Measurements from ENCODE around the gene PSEN1. TPM values are rescaled to one million over a fixed set of nuclear protein-coding genes. Genes with fewer than 3 reads are reported as not detected.

PSEN1 gene
- total RNA-seq, 1 experiment from 2014 or later, result 55.1 TPM

GRCh38 chr14:73208846-73209245 is 72.5 kb downstream of the PSEN1 start:
- CTCF ChIA-PET, result interaction anchor here (0.8 kb wide), 1 partner anchor 24 kb away, joined by 3 read pairs; no protein-coding TSS in a partner anchor
- H3K27me3 Mint-ChIP-seq (ENCODE audit: insufficient read depth, unreplicated experiment), result no peaks in the 10 kb centered on the region
- H3K27ac Mint-ChIP-seq (ENCODE audit: low read depth, unreplicated experiment), result no peak overlapping the region
- intact Hi-C loops (cut with micrococcal nuclease), result no loop called here
- DNase-seq (ENCODE audit: unreplicated experiment), result no peak
- POLR2A ChIA-PET, result interaction anchor here (0.6 to 1.2 kb wide), 4 partner anchors 12 to 209 kb away, joined by 3 to 4 read pairs (median 4); partner anchors contain the start of gene PSEN1
- H3K9me3 Mint-ChIP-seq (ENCODE audit: unreplicated experiment), result no peaks in the 10 kb centered on the region
- peaks cover 76% of the 10 kb centered on the region for H3K36me3 Mint-ChIP-seq (ENCODE audit: insufficient read depth, unreplicated experiment)
- BruUV-seq (replicated peaks), result no TSS peak
- TF ChIP-seq, protein P1, sequence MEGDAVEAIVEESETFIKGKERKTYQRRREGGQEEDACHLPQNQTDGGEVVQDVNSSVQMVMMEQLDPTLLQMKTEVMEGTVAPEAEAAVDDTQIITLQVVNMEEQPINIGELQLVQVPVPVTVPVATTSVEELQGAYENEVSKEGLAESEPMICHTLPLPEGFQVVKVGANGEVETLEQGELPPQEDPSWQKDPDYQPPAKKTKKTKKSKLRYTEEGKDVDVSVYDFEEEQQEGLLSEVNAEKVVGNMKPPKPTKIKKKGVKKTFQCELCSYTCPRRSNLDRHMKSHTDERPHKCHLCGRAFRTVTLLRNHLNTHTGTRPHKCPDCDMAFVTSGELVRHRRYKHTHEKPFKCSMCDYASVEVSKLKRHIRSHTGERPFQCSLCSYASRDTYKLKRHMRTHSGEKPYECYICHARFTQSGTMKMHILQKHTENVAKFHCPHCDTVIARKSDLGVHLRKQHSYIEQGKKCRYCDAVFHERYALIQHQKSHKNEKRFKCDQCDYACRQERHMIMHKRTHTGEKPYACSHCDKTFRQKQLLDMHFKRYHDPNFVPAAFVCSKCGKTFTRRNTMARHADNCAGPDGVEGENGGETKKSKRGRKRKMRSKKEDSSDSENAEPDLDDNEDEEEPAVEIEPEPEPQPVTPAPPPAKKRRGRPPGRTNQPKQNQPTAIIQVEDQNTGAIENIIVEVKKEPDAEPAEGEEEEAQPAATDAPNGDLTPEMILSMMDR (IDR thresholded peaks at IDR 0.05; ENCODE audit: unreplicated experiment), result no peak
- no peak overlapping the region for H3K4me3 Mint-ChIP-seq (ENCODE audit: unreplicated experiment)
- peaks cover 11% of the 10 kb centered on the region for H3K4me1 Mint-ChIP-seq (ENCODE audit: insufficient read depth, unreplicated experiment)

GRCh38 chr14:73209953-73210352 is 73.6 kb downstream of the PSEN1 start:
- peaks cover 75% of the 10 kb centered on the region for H3K36me3 Mint-ChIP-seq (ENCODE audit: insufficient read depth, unreplicated experiment)
- peak overlapping the region; percentile 35 for H3K27ac Mint-ChIP-seq (ENCODE audit: low read depth, unreplicated experiment)
- H3K27me3 Mint-ChIP-seq (ENCODE audit: insufficient read depth, unreplicated experiment), result no peaks in the 10 kb centered on the region
- ChIA-PET CTCF (interaction anchor here (0.6 kb wide), 1 partner anchor 18 kb away, joined by 4 read pairs; no protein-coding TSS in a partner anchor), POLR2A (interaction anchor here (0.6 to 1.2 kb wide), 4 partner anchors 9 to 247 kb away, joined by 3 to 4 read pairs (median 3); no protein-coding TSS in a partner anchor)
- BruUV-seq (replicated peaks), result no TSS peak
- H3K4me1 Mint-ChIP-seq (ENCODE audit: insufficient read depth, unreplicated experiment), result peaks cover 11% of the 10 kb centered on the region
- H3K4me3 Mint-ChIP-seq (ENCODE audit: unreplicated experiment), result no peak overlapping the region
- intact Hi-C loops (cut with micrococcal nuclease), result no loop called here
- H3K9me3 Mint-ChIP-seq (ENCODE audit: unreplicated experiment), result no peaks in the 10 kb centered on the region
- TF ChIP-seq, protein P1 (IDR thresholded peaks at IDR 0.05; ENCODE audit: unreplicated experiment), result no peak
- peak; percentile 57 for DNase-seq (ENCODE audit: unreplicated experiment)

DNA sequence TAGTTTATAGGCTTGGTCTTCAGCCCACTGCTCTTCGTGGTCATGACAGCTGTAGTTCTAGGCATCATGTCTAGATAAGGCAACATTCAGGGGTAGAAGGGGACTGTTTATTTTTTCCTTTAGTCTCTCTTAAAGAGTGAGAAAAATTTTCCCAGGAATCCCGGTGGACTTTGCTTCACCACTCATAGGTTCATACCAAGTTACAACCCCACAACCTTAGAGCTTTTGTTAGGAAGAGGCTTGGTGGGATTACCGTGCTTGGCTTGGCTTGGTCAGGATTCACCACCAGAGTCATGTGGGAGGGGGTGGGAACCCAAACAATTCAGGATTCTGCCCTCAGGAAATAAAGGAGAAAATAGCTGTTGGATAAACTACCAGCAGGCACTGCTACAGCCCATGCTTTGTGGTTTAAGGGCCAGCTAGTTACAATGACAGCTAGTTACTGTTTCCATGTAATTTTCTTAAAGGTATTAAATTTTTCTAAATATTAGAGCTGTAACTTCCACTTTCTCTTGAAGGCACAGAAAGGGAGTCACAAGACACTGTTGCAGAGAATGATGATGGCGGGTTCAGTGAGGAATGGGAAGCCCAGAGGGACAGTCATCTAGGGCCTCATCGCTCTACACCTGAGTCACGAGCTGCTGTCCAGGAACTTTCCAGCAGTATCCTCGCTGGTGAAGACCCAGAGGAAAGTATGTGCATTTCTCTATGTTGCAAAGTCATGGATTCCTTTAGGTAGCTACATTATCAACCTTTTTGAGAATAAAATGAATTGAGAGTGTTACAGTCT is 75.1 kb downstream of the PSEN1 start:
- Mint-ChIP-seq H3K9me3 (ENCODE audit: unreplicated experiment) (no peaks in the 10 kb centered on the region), H3K36me3 (ENCODE audit: insufficient read depth, unreplicated experiment) (peaks cover 75% of the 10 kb centered on the region), H3K27me3 (ENCODE audit: insufficient read depth, unreplicated experiment) (no peaks in the 10 kb centered on the region), H3K4me1 (ENCODE audit: insufficient read depth, unreplicated experiment) (peaks cover 11% of the 10 kb centered on the region), H3K4me3 (ENCODE audit: unreplicated experiment) (no peak overlapping the region), H3K27ac (ENCODE audit: low read depth, unreplicated experiment) (no peak overlapping the region)
- ChIA-PET POLR2A (interaction anchor here (0.7 to 1.5 kb wide), 2 partner anchors 13 to 74 kb away, joined by 3 read pairs; no protein-coding TSS in a partner anchor), CTCF (interaction anchor here (0.6 to 1.1 kb wide), 3 partner anchors 15 to 83 kb away, joined by 3 read pairs; no protein-coding TSS in a partner anchor)
- no TSS peak for BruUV-seq (replicated peaks)
- no peak for DNase-seq (ENCODE audit: unreplicated experiment)
- intact Hi-C loops (cut with micrococcal nuclease), result no loop called here
- TF ChIP-seq, protein P1 (IDR thresholded peaks at IDR 0.05; ENCODE audit: unreplicated experiment), result no peak

GRCh38 chr14:73216030-73216429 is 79.7 kb downstream of the PSEN1 start:
- TF ChIP-seq, protein P1 (IDR thresholded peaks at IDR 0.05; ENCODE audit: unreplicated experiment), result no peak
- no TSS peak for BruUV-seq (replicated peaks)
- no peak for DNase-seq (ENCODE audit: unreplicated experiment)
- POLR2A ChIA-PET, result interaction anchor here (0.9 kb wide), 1 partner anchor 33 kb away, joined by 3 read pairs; no protein-coding TSS in a partner anchor
- Mint-ChIP-seq H3K36me3 (ENCODE audit: insufficient read depth, unreplicated experiment) (peaks cover 95% of the 10 kb centered on the region), H3K4me3 (ENCODE audit: unreplicated experiment) (no peak overlapping the region), H3K27me3 (ENCODE audit: insufficient read depth, unreplicated experiment) (no peaks in the 10 kb centered on the region), H3K4me1 (ENCODE audit: insufficient read depth, unreplicated experiment) (no peaks in the 10 kb centered on the region), H3K27ac (ENCODE audit: low read depth, unreplicated experiment) (no peak overlapping the region), H3K9me3 (ENCODE audit: unreplicated experiment) (no peaks in the 10 kb centered on the region)
- CTCF ChIA-PET, result interaction anchor here (0.6 to 0.8 kb wide), 3 partner anchors 16 to 79 kb away, joined by 3 to 4 read pairs (median 3); no protein-coding TSS in a partner anchor
- intact Hi-C loops (cut with micrococcal nuclease), result no loop called here
